Measurements from ENCODE around the gene ITGA2.

Gene ITGA2

DNA sequence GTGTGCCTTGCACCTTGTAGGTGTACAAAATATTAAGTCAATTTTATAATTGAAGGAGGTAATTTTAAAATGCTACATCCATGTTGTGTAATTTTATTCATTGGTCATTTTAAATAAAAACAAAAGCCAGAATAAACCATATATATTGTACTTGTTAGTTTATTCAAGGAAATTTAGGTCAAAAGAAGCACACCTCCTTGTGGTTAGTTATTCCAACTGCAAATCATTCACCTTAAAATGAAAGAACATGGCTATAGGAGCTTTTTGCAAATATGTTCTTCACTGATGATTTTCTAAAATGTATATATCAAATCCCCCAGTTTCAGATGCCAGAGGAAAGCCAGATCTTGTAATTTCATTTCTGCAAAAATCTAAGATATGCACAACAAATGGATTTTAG lies 125.8 kb downstream of the ITGA2 start:
- no peak overlapping the region for H3K4me3 ChIP-seq (ENCODE audit: control insufficient read depth, low read depth, low read length)
- TF ChIP-seq, protein P1, sequence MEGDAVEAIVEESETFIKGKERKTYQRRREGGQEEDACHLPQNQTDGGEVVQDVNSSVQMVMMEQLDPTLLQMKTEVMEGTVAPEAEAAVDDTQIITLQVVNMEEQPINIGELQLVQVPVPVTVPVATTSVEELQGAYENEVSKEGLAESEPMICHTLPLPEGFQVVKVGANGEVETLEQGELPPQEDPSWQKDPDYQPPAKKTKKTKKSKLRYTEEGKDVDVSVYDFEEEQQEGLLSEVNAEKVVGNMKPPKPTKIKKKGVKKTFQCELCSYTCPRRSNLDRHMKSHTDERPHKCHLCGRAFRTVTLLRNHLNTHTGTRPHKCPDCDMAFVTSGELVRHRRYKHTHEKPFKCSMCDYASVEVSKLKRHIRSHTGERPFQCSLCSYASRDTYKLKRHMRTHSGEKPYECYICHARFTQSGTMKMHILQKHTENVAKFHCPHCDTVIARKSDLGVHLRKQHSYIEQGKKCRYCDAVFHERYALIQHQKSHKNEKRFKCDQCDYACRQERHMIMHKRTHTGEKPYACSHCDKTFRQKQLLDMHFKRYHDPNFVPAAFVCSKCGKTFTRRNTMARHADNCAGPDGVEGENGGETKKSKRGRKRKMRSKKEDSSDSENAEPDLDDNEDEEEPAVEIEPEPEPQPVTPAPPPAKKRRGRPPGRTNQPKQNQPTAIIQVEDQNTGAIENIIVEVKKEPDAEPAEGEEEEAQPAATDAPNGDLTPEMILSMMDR (conservative IDR thresholded peaks at IDR 0.05; ENCODE audit: control insufficient read depth, insufficient read depth, low read depth, low read length): peak; percentile 42
- DNase-seq (ENCODE audit: low read depth): peak; percentile 46

DNA sequence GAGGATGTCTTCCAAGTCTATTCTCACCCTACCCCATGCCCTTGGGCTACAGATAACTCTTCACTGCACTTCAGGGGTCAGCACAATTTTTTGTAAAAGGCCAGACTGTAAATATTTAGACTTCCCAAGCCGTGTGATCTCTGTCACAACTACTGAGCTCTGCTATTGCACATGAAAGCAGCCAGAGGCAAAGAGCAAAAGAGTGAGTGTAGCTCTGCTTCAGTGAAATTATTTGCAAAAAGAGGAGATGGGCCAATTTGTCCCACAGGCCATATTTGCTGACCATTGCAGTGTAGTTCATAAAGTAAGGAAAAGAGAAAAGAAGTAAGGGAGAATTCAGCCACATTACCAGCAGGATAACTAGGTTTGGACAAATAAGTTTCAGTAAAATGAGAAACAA lies 127.4 kb downstream of the ITGA2 start:
- TF ChIP-seq, protein P1 (conservative IDR thresholded peaks at IDR 0.05; ENCODE audit: control insufficient read depth, insufficient read depth, low read depth, low read length): no peak
- H3K4me3 ChIP-seq (ENCODE audit: control insufficient read depth, low read depth, low read length): no peak overlapping the region
- DNase-seq (ENCODE audit: low read depth): no peak

DNA sequence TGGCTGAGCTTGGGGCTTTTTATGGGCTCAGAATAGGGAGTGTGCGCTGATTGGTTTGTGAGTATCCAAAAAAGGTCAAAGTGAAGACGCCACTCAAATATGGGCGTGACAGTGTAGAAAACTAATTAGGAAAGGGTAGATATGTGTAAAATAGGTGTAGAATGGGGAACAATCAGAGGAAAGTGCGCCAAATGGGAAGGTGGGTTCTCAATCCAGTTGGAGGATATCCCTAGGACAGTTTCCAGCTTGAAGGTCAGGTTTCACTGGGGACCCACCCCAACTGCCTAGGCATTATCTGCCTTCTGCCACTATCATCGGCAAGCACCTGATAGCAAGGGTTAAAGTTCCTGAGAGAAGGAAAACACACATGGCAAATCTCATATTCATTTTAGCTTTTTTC lies 129.7 kb downstream of the ITGA2 start:
- no peak overlapping the region for H3K4me3 ChIP-seq (ENCODE audit: control insufficient read depth, low read depth, low read length)
- TF ChIP-seq, protein P1 (conservative IDR thresholded peaks at IDR 0.05; ENCODE audit: control insufficient read depth, insufficient read depth, low read depth, low read length): no peak
- no peak for DNase-seq (ENCODE audit: low read depth)

DNA sequence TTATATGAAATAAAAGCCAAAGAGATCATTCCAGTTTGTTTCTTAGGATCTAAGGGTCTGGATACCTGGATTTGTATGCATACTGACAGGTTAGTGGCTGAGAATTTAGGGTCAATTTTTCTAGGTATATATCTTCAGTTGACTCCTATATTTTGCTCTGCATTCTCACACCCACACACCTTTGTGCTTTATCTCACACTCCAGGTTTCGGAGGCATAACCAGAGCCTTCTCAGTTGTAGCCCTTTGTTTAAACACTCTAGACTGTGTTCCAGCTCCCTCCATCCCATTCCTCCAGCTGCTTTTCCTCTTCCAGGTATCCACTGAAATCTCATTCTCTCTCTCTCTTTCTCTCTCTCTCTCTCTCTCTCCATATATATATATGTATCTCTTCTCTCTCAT lies 131.0 kb downstream of the ITGA2 start:
- TF ChIP-seq, protein P1 (conservative IDR thresholded peaks at IDR 0.05; ENCODE audit: control insufficient read depth, insufficient read depth, low read depth, low read length): no peak
- no peak for DNase-seq (ENCODE audit: low read depth)
- H3K4me3 ChIP-seq (ENCODE audit: control insufficient read depth, low read depth, low read length): no peak overlapping the region

DNA sequence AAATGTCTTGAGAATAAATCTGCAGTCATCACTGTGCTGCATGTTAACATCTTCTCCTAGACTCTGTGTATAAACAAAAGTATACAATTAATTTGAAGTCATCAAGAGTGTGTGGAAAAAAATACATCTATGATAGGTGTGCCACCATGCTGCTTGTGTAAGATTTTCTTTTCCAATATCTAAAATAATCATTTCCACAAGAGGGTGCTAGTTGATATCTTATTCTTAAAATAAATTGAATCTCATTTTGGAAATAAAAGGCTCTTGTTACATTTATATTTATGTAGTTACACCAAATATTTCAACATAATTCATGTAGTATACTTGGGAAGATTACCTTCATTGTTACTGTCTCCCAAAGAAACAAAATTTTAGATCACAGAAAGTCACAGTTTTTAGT lies 134.6 kb downstream of the ITGA2 start:
- TF ChIP-seq, protein P1 (conservative IDR thresholded peaks at IDR 0.05; ENCODE audit: control insufficient read depth, insufficient read depth, low read depth, low read length): no peak
- peak; percentile 40 for DNase-seq (ENCODE audit: low read depth)
- H3K4me3 ChIP-seq (ENCODE audit: control insufficient read depth, low read depth, low read length): no peak overlapping the region

DNA sequence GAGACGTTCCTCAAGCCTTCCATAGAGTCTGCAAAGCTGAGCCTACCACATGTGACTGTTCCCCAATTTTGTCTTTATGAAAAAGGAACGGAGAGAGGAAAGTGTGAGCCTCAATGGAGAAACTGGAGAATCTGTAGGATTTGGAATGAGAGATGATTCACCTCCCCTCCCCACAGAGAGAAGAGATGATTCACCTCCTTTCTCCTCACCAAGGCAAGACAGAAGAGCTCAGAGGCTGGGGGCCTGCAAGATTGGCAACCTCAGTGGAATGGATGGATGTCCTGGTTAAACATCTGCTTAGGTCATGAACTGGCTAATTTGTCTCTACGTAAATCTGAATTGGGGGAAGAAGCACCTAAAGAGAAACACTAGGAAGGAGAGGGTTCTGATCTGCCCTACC lies 137.4 kb downstream of the ITGA2 start:
- TF ChIP-seq, protein P1 (conservative IDR thresholded peaks at IDR 0.05; ENCODE audit: control insufficient read depth, insufficient read depth, low read depth, low read length): no peak
- no peak overlapping the region for H3K4me3 ChIP-seq (ENCODE audit: control insufficient read depth, low read depth, low read length)
- DNase-seq (ENCODE audit: low read depth): peak; percentile 81

DNA sequence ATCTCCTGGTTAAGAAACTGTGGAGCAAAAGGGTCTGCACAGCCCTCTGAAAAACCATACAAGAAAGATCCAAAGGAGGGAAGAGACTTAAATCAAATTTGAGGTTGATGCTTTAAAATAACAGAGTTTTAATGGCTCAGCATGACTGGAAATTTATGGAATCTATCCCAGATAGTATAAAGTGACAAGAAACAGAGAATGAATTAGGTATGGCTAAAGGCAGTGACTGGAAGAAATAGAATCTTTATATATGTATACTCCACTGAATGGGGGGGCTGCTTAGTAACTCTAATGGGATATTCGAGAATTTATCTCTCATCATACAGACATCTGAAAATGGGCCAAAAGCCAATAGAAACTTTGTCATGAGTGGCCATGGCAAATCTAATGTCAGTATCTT lies 138.0 kb downstream of the ITGA2 start:
- TF ChIP-seq, protein P1 (conservative IDR thresholded peaks at IDR 0.05; ENCODE audit: control insufficient read depth, insufficient read depth, low read depth, low read length): no peak
- no peak overlapping the region for H3K4me3 ChIP-seq (ENCODE audit: control insufficient read depth, low read depth, low read length)
- DNase-seq (ENCODE audit: low read depth): no peak
